GM12878 (cell line): ENCODE measurements around the gene TTC19. TPM values are rescaled to one million over a fixed set of nuclear protein-coding genes. Genes with fewer than 3 reads are reported as not detected.

ENCODE experiments used
- ATAC-seq: fragments of 200-7000 bp; cut with Tn5 transposase; 3 replicates; pipeline ENCODE4 v1.9.1; 2020; ENCODE audit warnings: mild to moderate bottlenecking, moderate library complexity
- BruUV-seq: library from RNA; stranded (reverse); fragments of 400-500 nt; replicated peaks from 2 replicates; lab custom pipeline; 2021; lab: Mats Ljungman, UMichigan
- CTCF ChIA-PET: fragments of 300-600 bp; sonication (Branson Sonifier 250); formaldehyde crosslinking; extraction: SDS; loops from one replicate; lab custom pipeline; 2021; ENCODE audit warnings: inconsistent platforms; lab: Yijun Ruan, JAX
- POLR2A ChIA-PET: fragments of 350-600 bp; formaldehyde crosslinking; extraction: SDS; loops from one replicate; lab custom pipeline; 2021; ENCODE audit warnings: inconsistent platforms; lab: Charles Lee
- RAD21 ChIA-PET: fragments of 300-600 bp; sonication (Branson Sonifier 250); formaldehyde crosslinking; loops from one replicate; lab custom pipeline; 2023; ENCODE audit warnings: antibody characterized with exemption; ENCODE audit not compliant: unreplicated experiment; lab: Charles Lee
- SMC1A ChIA-PET: fragments of 300-600 bp; sonication (Branson Sonifier 250); formaldehyde crosslinking; loops from one replicate; lab custom pipeline; 2023; ENCODE audit not compliant: unreplicated experiment, uncharacterized antibody; lab: Charles Lee
- DNase-seq: peaks from one replicate; pipeline ENCODE4 v3.0.0-alpha.2; 2011; ENCODE audit warnings: low read depth, low spot score
- FAIRE-seq: peaks from 3 replicates; lab custom pipeline; 2011; peaks lifted over from hg19 to GRCh38; lab: Jason Lieb, UNC
- H2AFZ ChIP-seq: 2 replicates; pipeline ENCODE4 v1.6.0; 2011; ENCODE audit warnings: low read depth, low read length, control low read depth; ENCODE audit not compliant: control insufficient read depth
- H3K27ac ChIP-seq: 2 replicates; pipeline ENCODE4 v1.5.1; 2011; ENCODE audit warnings: control low read depth; ENCODE audit not compliant: control insufficient read depth, insufficient read depth
- H3K27me3 ChIP-seq, 2 experiments: replicated peaks in 1 of 2; 2 replicates each; pipeline versions ENCODE4 v1.6.0 to v1.6.1; 2011; ENCODE audit warnings: low read length in 1 of 2; ENCODE audit not compliant: control insufficient read depth in 2 of 2, insufficient read depth in 2 of 2
- H3K36me3 ChIP-seq, 2 experiments: 2 replicates each; pipeline ENCODE4 v1.5.1; 2011; ENCODE audit warnings: low read length in 1 of 2; ENCODE audit not compliant: control insufficient read depth in 2 of 2, insufficient read depth in 2 of 2
- H3K4me1 ChIP-seq: 2 replicates; pipeline ENCODE4 v1.6.1; 2011; ENCODE audit warnings: mild to moderate bottlenecking, low read length, moderate library complexity, mixed read lengths; ENCODE audit not compliant: control insufficient read depth, insufficient read depth
- H3K4me2 ChIP-seq: 2 replicates; pipeline ENCODE4 v1.6.0; 2011; ENCODE audit warnings: control low read depth; ENCODE audit not compliant: control insufficient read depth, insufficient read depth
- H3K4me3 ChIP-seq: fragments of 200-600 bp; sonication (generic); 2 replicates; pipeline ENCODE4 v1.5.1; 2016
- H3K79me2 ChIP-seq: 2 replicates; pipeline ENCODE4 v1.6.0; 2011; ENCODE audit warnings: low read length; ENCODE audit not compliant: control insufficient read depth, insufficient read depth
- H3K9ac ChIP-seq: 2 replicates; pipeline ENCODE4 v1.8.0; 2011; ENCODE audit warnings: low read length, control low read depth, mixed read lengths; ENCODE audit not compliant: control insufficient read depth, insufficient read depth
- H3K9me3 ChIP-seq: replicated peaks from 3 replicates; pipeline ENCODE4 v1.5.1; 2011; ENCODE audit warnings: mild to moderate bottlenecking, low read length; ENCODE audit not compliant: control insufficient read depth, insufficient read depth
- H4K20me1 ChIP-seq: 2 replicates; pipeline ENCODE4 v1.6.0; 2011; ENCODE audit not compliant: control insufficient read depth, insufficient read depth
- BMI1 ChIP-seq: fragments of 450-650 bp; IDR thresholded peaks from 2 replicates; pipeline ENCODE4 v1.6.1; 2016; ENCODE audit warnings: mild to moderate bottlenecking, moderate library complexity, borderline replicate concordance
- CBFB ChIP-seq: IDR thresholded peaks from 2 replicates; pipeline ENCODE4 v1.6.1; 2016; ENCODE audit warnings: antibody characterized with exemption, low read depth
- CHD1 ChIP-seq: IDR thresholded peaks from 2 replicates; pipeline ENCODE4 v1.6.1; 2012; ENCODE audit warnings: low read depth, low read length, improper control_type of control experiment
- EED ChIP-seq: sonication (generic); IDR thresholded peaks from 2 replicates; pipeline ENCODE4 v1.6.1; 2016; ENCODE audit warnings: antibody characterized with exemption, low read depth
- HDAC6 ChIP-seq: fragments of 200-600 bp; sonication (generic); IDR thresholded peaks from one replicate; pipeline ENCODE4 v1.8.0; 2017; ENCODE audit warnings: antibody characterized with exemption; ENCODE audit not compliant: unreplicated experiment
- MTA3 ChIP-seq: IDR thresholded peaks from 2 replicates; pipeline ENCODE4 v1.6.1; 2012; ENCODE audit warnings: low read length, inconsistent platforms, borderline replicate concordance
- NFYB ChIP-seq: IDR thresholded peaks from 2 replicates; pipeline ENCODE4 v1.6.1; 2011; ENCODE audit warnings: low read depth, mild to moderate bottlenecking, low read length, improper control_type of control experiment, moderate library complexity; ENCODE audit not compliant: insufficient read depth
- PAX5 ChIP-seq: IDR thresholded peaks from 2 replicates; pipeline ENCODE4 v1.6.1; 2011; ENCODE audit warnings: low read depth, low read length, borderline replicate concordance
- SMARCA5 ChIP-seq: fragments of 450-650 bp; IDR thresholded peaks from 2 replicates; pipeline ENCODE4 v1.6.1; 2017; ENCODE audit warnings: mild to moderate bottlenecking
- TAF1 ChIP-seq: IDR thresholded peaks from 2 replicates; pipeline ENCODE4 v1.6.1; 2011; ENCODE audit warnings: mild to moderate bottlenecking, low read depth, low read length, borderline replicate concordance
- ZBTB4 ChIP-seq: fragments of 450-650 bp; formaldehyde crosslinking; IDR thresholded peaks from 2 replicates; pipeline ENCODE4 v1.4.0; 2022; ENCODE audit warnings: mild to moderate bottlenecking, moderate library complexity
- ZNF274 ChIP-seq: IDR thresholded peaks from one replicate; pipeline ENCODE4 v1.8.0; 2011; ENCODE audit not compliant: insufficient read length, insufficient read depth
- ZNF622 ChIP-seq: fragments of 450-650 bp; IDR thresholded peaks from 2 replicates; pipeline ENCODE4 v1.6.1; 2017; ENCODE audit warnings: mild to moderate bottlenecking, inconsistent platforms
- ZNF687 ChIP-seq: fragments of 450-650 bp; IDR thresholded peaks from 2 replicates; pipeline ENCODE4 v1.6.1; 2017; ENCODE audit warnings: mild to moderate bottlenecking, moderate library complexity
- WGBS: methylation state at CpG from one replicate; pipeline ENCODE4 v1.1.6; 2016; ENCODE audit warnings: low lambda C conversion rate; ENCODE audit not compliant: insufficient replicate concordance, insufficient coverage; ENCODE audit errors: missing lambda C conversion rate; 5-methylcytosine and 5-hydroxymethylcytosine counted together
- in situ Hi-C: fragments of 300-500 bp; cut with MboI; formaldehyde crosslinking; loops from 9 replicates; pipeline ENCODE4 v1.14.3; 2018; ENCODE audit warnings: mixed read lengths
- intact Hi-C: fragments of 100-400 bp; cut with micrococcal nuclease; formaldehyde crosslinking; loops from one replicate; pipeline ENCODE4 v1.14.2; 2022; ENCODE audit not compliant: unreplicated experiment
- polyA plus RNA-seq, 11 experiments: library from polyadenylated mRNA; depleted of rRNA in 4 of 11; unstranded in 6 of 11; stranded (reverse) in 5 of 11; fragments of >200 nt; fragmentation: Nextera tagmentation in 4 of 11; fragmentation: Illumina TruSeq in 1 of 11; extraction: Ambion mirVana in 4 of 11; extraction: Trizol in 1 of 11; gene quantifications; 1 replicate in 1 of 11; 2 replicates in 10 of 11; pipeline versions ENCODE4 v1.2.1 to v1.2.3, GENCODE V29; 2011 to 2016; ENCODE audit warnings: inconsistent platforms in 2 of 11, missing spikeins in 2 of 11, low read depth in 1 of 11
- total RNA-seq, 4 experiments: library from RNA; depleted of rRNA in 3 of 4; stranded (reverse); fragments of >200 nt in 3 of 4; fragmentation: Illumina TruSeq in 1 of 4; extraction: Trizol in 1 of 4; gene quantifications; 2 replicates each; pipeline versions ENCODE4 v1.2.1 to v1.2.3, GENCODE V29; 2013 to 2021

The TTC19 gene
- total and polyA plus RNA-seq, 10 of the 15 experiments (the other 5 are each of a cell fraction or from before 2014, with no cell fraction given), result 5.3 to 29.8 (median 20.1) TPM

GRCh38 chr17:16040710-16041251 lies 41.2 kb downstream of the TTC19 start:
- Histone ChIP-seq H3K4me1 (no peaks in the 10 kb centered on the region), H3K79me2 (no peaks in the 10 kb centered on the region), H3K27ac (no peak overlapping the region), H3K36me3 (peaks cover 6 to 40% of the 10 kb centered on the region in 2 experiments), H3K27me3 (no peaks in the 10 kb centered on the region), H4K20me1 (no peaks in the 10 kb centered on the region), H3K9ac (no peak overlapping the region), H2AFZ (no peak overlapping the region), H3K4me2 (no peak overlapping the region), H3K4me3 (no peak overlapping the region), H3K9me3 (no peaks in the 10 kb centered on the region; the same call in 2 of the 3 replicates)
- DNase-seq, result no peak
- no TSS peak for BruUV-seq
- ATAC-seq, result no peak
- in situ Hi-C loops (no loop called here), intact Hi-C loops (no loop called here)
- SMC1A ChIA-PET, result interaction anchor here (0.7 kb wide), 1 partner anchor 44 kb away, joined by 3 read pairs; no protein-coding TSS in a partner anchor
- FAIRE-seq, result no peak
- RAD21 ChIA-PET, result no interaction called here
- CTCF ChIA-PET, result no interaction called here
- POLR2A ChIA-PET, result no interaction called here
- TF ChIP-seq EED (no peak), ZNF274 (no peak), MTA3 (no peak), CBFB (no peak), HDAC6 (no peak), TAF1 (no peak), CHD1 (no peak), ZNF687 (no peak), ZBTB4 (CRISPR knock-in tag) (no peak), PAX5 (no peak), SMARCA5 (no peak), NFYB (no peak), BMI1 (no peak), ZNF622 (no peak)
- WGBS, result 91% methylated on average over 4 of the region's 4 CpGs
